Natural killer cell (primary cell): ENCODE data around the gene SLC38A11. TPM values are rescaled to one million over a fixed set of nuclear protein-coding genes. Genes with fewer than 3 reads are reported as not detected.

Experiments used
- ATAC-seq, 3 donors: fragments of 150-1000 bp in 2 of 3; fragments of 200-7000 bp in 1 of 3; cut with Tn5 transposase; 1 replicate in 1 of 3; 2 replicates in 2 of 3; pipeline ENCODE4 v1.10.0; 2021; ENCODE audit warnings: mild to moderate bottlenecking in 2 of 3, moderate library complexity in 2 of 3
- DNase-seq, 2 donors: peaks; one replicate each; pipeline versions ENCODE4 v3.0.0 to v3.0.0-alpha.2; 2013 to 2021; ENCODE audit warnings: mixed read lengths in 1 of 2
- H3K27ac ChIP-seq: one replicate; pipeline ENCODE4 v1.5.1; 2013; ENCODE audit warnings: mild to moderate bottlenecking, low read length
- H3K27me3 ChIP-seq: one replicate; pipeline ENCODE4 v1.6.1; 2013; ENCODE audit warnings: low read length; ENCODE audit not compliant: control insufficient read depth, insufficient read depth
- H3K36me3 ChIP-seq: one replicate; pipeline ENCODE4 v1.6.1; 2013; ENCODE audit warnings: low read length; ENCODE audit not compliant: control insufficient read depth, insufficient read depth
- H3K4me1 ChIP-seq: one replicate; pipeline ENCODE4 v1.6.1; 2013; ENCODE audit warnings: low read length; ENCODE audit not compliant: control insufficient read depth, insufficient read depth
- H3K4me3 ChIP-seq: one replicate; pipeline ENCODE4 v1.5.1; 2013; ENCODE audit warnings: low read length
- H3K9me3 ChIP-seq: one replicate; pipeline ENCODE4 v1.6.1; 2013; ENCODE audit warnings: low read length; ENCODE audit not compliant: control insufficient read depth, insufficient read depth
- H3K27ac Mint-ChIP-seq, 2 donors: one replicate each; pipeline ENCODE4 v1.8.0; 2022; ENCODE audit warnings: mild to moderate bottlenecking in 2 of 2, mixed read lengths in 2 of 2, moderate library complexity in 1 of 2
- H3K27me3 Mint-ChIP-seq, 2 donors: one replicate each; pipeline ENCODE4 v1.8.0; 2022; ENCODE audit warnings: low read depth in 2 of 2, mixed read lengths in 2 of 2
- H3K36me3 Mint-ChIP-seq: one replicate; pipeline ENCODE4 v1.8.0; 2022; ENCODE audit warnings: mixed read lengths
- H3K4me1 Mint-ChIP-seq, 2 donors: one replicate each; pipeline ENCODE4 v1.8.0; 2022; ENCODE audit warnings: mixed read lengths in 2 of 2
- H3K4me3 Mint-ChIP-seq: one replicate; pipeline ENCODE4 v1.8.0; 2022; ENCODE audit warnings: mild to moderate bottlenecking, moderate library complexity, mixed read lengths
- H3K9me3 Mint-ChIP-seq, 2 donors: one replicate each; pipeline ENCODE4 v1.8.0; 2022; ENCODE audit warnings: mixed read lengths in 2 of 2
- WGBS: methylation state at CpG from one replicate; pipeline ENCODE4 v1.1.7; 2013; ENCODE audit warnings: missing lambda C conversion rate; ENCODE audit not compliant: insufficient coverage; 5-methylcytosine and 5-hydroxymethylcytosine counted together
- intact Hi-C: fragments of 100-400 bp; cut with micrococcal nuclease; formaldehyde crosslinking; loops from one replicate; pipeline ENCODE4 v1.14.2; 2022
- total RNA-seq, 4 donors: library from RNA; stranded (reverse); fragments of 120-200 nt in 1 of 4; gene quantifications; one replicate each; pipeline versions ENCODE4 v1.2.3 to v1.2.4, GENCODE V29; 2013 to 2022
- TF ChIP-seq, protein P1 (sequence below): fragments of 200-600 bp; IDR thresholded peaks from one replicate; pipeline ENCODE4 v1.8.0; 2022; ENCODE audit warnings: antibody characterized with exemption

Gene SLC38A11
- total RNA-seq, 3 donors from 2014 or later (not counting 1 experiment from before 2014, with no cell fraction given): 0.66 TPM; not detected in 2

- intact Hi-C loops: no loop called here
- Histone ChIP-seq H3K27ac (no peak overlapping the region), H3K4me1 (no peaks in the 10 kb centered on the region), H3K9me3 (no peaks in the 10 kb centered on the region), H3K36me3 (no peaks in the 10 kb centered on the region), H3K27me3 (no peaks in the 10 kb centered on the region), H3K4me3 (no peak overlapping the region)
- TF ChIP-seq, protein P1, sequence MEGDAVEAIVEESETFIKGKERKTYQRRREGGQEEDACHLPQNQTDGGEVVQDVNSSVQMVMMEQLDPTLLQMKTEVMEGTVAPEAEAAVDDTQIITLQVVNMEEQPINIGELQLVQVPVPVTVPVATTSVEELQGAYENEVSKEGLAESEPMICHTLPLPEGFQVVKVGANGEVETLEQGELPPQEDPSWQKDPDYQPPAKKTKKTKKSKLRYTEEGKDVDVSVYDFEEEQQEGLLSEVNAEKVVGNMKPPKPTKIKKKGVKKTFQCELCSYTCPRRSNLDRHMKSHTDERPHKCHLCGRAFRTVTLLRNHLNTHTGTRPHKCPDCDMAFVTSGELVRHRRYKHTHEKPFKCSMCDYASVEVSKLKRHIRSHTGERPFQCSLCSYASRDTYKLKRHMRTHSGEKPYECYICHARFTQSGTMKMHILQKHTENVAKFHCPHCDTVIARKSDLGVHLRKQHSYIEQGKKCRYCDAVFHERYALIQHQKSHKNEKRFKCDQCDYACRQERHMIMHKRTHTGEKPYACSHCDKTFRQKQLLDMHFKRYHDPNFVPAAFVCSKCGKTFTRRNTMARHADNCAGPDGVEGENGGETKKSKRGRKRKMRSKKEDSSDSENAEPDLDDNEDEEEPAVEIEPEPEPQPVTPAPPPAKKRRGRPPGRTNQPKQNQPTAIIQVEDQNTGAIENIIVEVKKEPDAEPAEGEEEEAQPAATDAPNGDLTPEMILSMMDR: no peak
- H3K27me3 Mint-ChIP-seq: peaks cover 0 to 2% of the 10 kb centered on the region in 2 donors
- no peaks in the 10 kb centered on the region for H3K36me3 Mint-ChIP-seq
- no peak overlapping the region for H3K27ac Mint-ChIP-seq
- H3K4me3 Mint-ChIP-seq: no peak overlapping the region
- ATAC-seq (no peak), DNase-seq (no peak)
- 93% methylated on average over 4 of the region's 5 CpGs for WGBS
- H3K9me3 Mint-ChIP-seq: no peaks in the 10 kb centered on the region
- no peaks in the 10 kb centered on the region for H3K4me1 Mint-ChIP-seq
Measured at GRCh38 chr2:164935118-164936101, 19.9 kb downstream of the SLC38A11 start.

DNA sequence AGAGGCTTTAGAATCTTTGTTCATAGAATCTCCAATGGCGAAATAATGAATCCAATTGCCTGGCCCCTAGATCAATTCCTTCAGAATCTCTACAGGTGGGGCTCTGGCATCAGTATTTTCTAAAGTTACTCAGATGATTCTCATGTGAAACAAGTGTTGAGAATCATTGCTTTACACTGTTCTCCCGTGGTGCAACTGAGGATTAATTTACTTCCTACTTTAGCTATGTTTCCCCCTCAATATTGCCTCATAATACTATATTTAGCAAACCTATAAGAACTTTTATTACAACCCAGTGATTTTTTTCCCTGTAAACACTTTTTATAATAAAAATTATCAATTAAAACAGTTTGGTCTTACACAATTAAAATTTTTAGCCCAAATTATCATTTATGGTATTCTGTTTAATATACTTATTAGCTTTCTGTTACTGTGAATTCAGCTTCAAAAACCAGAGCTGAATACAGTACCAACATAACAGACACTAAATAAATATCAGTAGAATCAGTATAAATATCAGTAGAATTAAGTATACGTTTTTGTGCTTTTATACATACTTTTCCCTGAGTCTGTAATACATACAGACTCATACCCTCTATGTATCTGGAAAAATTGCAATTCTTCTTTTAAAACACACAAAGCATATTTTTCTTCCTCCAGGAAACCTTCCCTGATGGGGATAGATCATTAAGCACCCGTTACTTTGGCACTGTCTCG, 20.8 kb downstream of the SLC38A11 start:
- Mint-ChIP-seq H3K4me1 (no peaks in the 10 kb centered on the region), H3K4me3 (no peak overlapping the region), H3K27me3 (peaks cover 2 to 4% of the 10 kb centered on the region in 2 donors), H3K27ac (no peak overlapping the region), H3K36me3 (no peaks in the 10 kb centered on the region), H3K9me3 (no peaks in the 10 kb centered on the region)
- no peak for DNase-seq
- no peaks in the 10 kb centered on the region for H3K27me3 ChIP-seq
- no peaks in the 10 kb centered on the region for H3K4me1 ChIP-seq
- intact Hi-C loops: no loop called here
- H3K36me3 ChIP-seq: no peaks in the 10 kb centered on the region
- ATAC-seq: no peak
- H3K4me3 ChIP-seq: no peak overlapping the region
- TF ChIP-seq, protein P1: no peak
- 65% methylated on average over 5 of the region's 5 CpGs for WGBS
- no peak overlapping the region for H3K27ac ChIP-seq
- H3K9me3 ChIP-seq: no peaks in the 10 kb centered on the region

- H3K4me1 Mint-ChIP-seq: no peaks in the 10 kb centered on the region
- TF ChIP-seq, protein P1: no peak
Measured at GRCh38 chr2:164933671-164934189, 21.6 kb downstream of the SLC38A11 start.

More at GRCh38 chr2:164933671-164934189, 21.6 kb downstream of the SLC38A11 start:
- no peak for DNase-seq
- Histone ChIP-seq H3K4me3 (no peak overlapping the region), H3K27me3 (no peaks in the 10 kb centered on the region), H3K4me1 (no peaks in the 10 kb centered on the region), H3K9me3 (no peaks in the 10 kb centered on the region), H3K36me3 (no peaks in the 10 kb centered on the region), H3K27ac (no peak overlapping the region)
- 45% methylated on average over 2 of the region's 3 CpGs for WGBS
- Mint-ChIP-seq H3K4me3 (no peak overlapping the region), H3K27me3 (peaks cover 2 to 7% of the 10 kb centered on the region in 2 donors), H3K36me3 (no peaks in the 10 kb centered on the region), H3K9me3 (no peaks in the 10 kb centered on the region), H3K27ac (no peak overlapping the region)
- intact Hi-C loops: no loop called here
- ATAC-seq: no peak
